GM21390 (cell line): ENCODE measurements around the gene MEX3B.

ENCODE experiments used
- ATAC-seq: cut with Tn5 transposase; IDR thresholded peaks from one replicate; pipeline ENCODE4 v1.9.1; 2021; ENCODE audit not compliant: unreplicated experiment

MEX3B gene

GRCh38 chr15:82045892-82046665, at the start of gene MEX3B:
Gene MEX3B (minus strand): TSS chr15:82046018. CDS start chr15:82045705, 313 bp downstream.
- peak; percentile 70 for ATAC-seq

DNA sequence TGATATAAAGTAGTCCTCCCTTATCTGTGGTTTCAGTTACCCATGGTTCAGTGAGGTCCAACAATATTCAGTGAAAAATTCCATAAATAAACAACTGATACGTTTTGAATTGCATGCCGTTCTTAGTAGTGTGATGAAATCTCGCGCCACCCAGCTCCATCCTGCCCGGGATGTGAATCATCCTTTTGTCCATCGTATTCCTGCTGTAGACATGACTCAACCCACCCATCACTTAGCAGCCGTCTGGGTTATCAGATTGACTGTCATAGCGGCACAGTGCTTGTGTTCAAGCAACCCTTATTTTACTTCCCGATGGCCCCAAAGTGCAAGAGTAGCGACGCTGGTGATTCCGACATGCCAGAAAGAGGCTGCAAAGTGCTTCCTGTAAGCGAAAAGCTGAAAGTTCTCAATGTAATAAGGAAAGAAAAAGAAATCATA, 48.0 kb upstream of the MEX3B start:
- ATAC-seq = no peak

- no peak for ATAC-seq
Measured at GRCh38 chr15:82093325-82093724, 47.5 kb upstream of the MEX3B start.

- ATAC-seq = no peak
Measured at GRCh38 chr15:82091636-82092140, 45.9 kb upstream of the MEX3B start.

DNA sequence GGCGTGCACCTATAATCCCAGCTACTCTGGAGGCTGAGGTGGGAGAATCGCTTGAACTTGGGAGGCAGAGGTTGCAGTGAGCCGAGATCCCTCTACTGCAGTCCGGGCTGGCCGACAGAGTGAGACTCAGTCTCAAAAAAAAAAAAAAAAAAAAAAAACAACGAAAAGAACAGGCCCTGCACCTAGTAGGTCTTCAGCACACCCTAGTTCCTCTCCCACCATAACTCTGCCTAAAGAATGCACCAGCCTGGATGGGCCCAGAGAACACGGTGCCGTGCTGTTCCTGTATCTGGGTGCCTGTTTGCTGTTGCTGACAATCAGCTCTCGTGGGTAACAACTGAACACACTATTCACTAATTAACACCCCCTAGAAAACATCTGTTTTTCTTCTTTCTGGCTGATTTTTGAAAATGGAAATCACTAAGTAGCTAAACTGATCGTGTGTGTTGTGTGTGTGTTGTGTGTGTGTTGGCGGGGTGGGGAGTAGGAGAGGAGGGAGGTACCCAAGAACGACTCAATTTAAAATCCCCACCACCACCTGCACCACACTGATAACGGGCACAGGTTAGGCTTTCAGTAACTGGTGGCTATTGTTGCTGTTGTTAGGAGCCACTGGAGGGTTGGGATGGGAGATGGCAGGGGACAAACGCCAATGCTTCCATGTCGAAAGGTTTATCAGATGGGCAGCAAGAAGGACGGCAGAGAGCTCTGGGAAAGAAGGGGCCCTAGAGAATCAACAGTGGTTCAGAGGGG, 40.6 kb upstream of the MEX3B start:
- no peak for ATAC-seq

- no peak for ATAC-seq
Measured at GRCh38 chr15:82081914-82082762, 36.3 kb upstream of the MEX3B start.

GRCh38 chr15:82080774-82081173, 35.0 kb upstream of the MEX3B start:
- ATAC-seq = no peak

DNA sequence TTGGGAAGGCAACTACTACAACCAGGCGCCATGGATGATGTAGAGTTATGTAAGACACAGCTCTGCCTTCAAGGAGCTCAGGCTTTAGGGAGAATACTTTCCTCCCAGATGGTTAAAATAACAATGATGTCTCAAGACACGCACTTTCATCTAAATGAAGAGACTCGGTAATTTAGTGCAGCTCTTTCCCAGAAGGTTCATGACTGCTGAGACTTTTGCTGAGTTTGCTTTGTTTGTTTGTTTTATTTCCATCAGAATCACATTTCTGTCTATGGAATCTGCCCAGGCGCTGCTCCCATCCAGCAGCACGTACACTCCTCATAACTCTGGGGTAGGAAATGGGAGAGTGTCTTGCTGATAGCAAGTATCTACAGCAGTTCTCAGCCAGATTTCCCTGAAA, 33.9 kb upstream of the MEX3B start:
- ATAC-seq = no peak

DNA sequence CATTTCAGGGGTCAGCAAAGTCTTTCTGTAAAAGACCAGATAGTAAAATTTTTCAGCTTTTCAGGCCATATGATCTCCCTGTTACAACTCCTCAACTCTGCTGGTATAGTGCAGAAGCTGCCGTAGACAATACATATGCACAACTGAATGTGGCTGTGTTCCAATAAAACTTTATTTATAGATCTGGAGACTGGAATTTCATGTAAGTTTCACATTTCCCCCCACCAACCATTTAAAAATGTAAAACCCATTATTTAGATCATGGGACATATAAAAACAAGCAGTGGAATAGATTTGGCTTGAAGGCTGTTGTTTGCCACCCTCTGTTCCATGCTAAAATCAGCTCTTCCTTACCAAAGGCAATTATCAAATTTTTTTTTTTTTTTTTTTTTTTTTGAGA, 28.8 kb upstream of the MEX3B start:
- ATAC-seq = no peak

DNA sequence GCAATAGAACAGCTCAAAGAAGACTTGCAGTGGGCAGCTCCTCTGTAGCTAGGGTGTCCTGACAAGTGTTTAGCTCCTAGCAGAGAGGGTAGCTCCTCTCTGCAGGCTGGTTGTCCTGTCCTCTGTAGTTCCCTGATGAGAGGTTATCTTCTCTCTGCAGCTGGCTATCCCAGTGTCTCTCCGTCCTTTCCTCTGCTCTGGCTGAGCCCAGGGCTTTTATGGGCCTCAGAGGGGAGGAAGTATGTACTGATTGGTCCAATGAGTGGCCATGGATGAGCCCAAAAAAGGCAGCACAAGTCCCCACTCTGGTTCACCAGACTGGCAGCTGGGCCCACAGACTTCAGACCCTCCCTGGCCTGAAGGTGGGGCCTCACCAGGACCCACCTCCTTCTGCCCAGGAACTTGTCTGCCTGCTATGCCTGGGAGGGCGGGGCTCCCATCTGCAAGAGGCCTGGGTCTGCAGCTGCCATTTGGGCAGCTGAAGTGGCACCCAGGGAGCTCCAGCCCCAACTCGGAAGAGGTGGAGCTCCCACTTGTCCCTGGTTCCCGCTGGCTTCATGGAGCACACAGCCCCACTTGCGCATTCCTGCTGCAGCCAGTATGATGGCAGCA, 27.2 kb upstream of the MEX3B start:
- ATAC-seq = no peak

GRCh38 chr15:82066455-82066854, 20.6 kb upstream of the MEX3B start:
- ATAC-seq = no peak

- ATAC-seq = no peak
Measured at GRCh38 chr15:82064824-82065223, 19.0 kb upstream of the MEX3B start.

- ATAC-seq = no peak
Measured at GRCh38 chr15:82062479-82063454, 16.9 kb upstream of the MEX3B start.

DNA sequence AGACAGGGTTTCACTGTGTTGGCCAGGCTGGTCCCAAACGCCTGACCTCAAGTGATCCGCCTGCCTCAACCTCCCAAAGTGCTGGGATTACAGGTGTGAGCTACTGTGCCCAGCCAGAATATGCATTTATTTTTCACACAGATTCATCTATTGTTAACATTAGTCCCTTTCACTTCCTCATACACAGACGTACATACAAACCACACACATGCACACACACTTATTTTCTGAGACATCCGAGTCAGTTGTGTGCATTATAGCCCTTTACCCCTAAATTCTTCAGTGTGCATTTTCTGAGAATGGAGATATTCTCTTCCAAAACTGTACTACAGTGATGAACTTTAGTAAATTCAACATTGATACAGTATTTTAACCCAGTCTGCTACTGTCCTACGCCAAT, 15.0 kb upstream of the MEX3B start:
- no peak for ATAC-seq

- ATAC-seq = no peak
Measured at GRCh38 chr15:82058517-82059204, 12.8 kb upstream of the MEX3B start.

DNA sequence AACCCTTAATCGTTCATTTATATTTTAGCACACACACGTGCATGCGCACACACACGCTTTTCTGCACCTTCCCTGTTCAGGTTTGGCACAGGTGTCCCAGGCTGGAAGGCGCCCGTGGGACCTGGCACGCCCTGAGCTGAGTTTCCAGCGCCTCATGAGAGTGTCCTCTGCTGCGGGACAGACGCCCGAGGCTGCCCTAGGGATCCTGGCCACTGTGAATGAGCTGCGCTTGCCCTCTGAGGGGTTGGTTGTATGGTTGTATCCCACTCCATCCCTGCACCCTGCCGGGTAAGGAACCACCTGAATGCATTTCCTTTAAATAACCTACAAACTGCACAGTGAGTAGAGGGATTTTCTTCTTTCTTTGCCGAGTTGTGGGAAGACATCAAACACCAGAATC, 12.2 kb upstream of the MEX3B start:
- no peak for ATAC-seq

DNA sequence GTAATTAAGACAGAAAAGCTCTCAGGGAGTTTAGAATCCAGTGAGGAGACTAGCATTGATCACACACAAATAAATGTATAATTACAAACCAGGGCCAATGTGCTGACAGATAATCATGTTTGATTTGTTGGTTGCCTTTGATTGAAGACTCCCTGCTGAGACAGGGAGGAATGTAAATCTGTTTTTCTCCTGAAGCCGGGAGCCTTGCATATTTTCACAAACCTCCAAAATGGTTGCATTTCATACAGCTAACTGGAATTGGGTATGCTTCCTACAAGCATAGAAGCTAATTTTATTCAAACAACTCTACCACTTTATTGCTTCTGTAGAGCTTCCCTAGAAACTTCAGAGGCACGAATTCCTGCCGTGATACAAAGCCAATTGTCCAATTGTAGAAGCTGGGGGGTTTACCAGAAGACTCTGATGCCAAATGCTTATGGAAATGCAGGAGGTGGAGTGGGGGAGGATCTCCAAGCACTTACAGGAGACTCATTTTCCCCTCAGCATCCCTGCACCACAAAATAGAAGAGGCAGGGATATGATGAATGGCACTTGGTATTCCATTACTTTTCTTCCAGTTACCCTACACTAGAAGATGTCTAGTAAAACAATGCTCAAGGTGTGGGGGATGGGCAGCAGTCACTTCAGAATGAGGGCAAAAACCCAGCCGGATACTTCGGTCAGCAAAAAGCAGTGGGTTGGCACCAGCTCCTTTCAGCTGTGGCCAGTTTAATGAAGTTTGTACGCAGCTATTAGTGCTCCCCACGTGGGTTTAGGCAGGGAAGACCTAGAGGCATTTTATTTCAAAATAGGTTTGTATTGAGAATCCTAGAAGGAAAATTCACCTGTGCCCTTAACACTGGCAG, 11.4 kb upstream of the MEX3B start:
- no peak for ATAC-seq

DNA sequence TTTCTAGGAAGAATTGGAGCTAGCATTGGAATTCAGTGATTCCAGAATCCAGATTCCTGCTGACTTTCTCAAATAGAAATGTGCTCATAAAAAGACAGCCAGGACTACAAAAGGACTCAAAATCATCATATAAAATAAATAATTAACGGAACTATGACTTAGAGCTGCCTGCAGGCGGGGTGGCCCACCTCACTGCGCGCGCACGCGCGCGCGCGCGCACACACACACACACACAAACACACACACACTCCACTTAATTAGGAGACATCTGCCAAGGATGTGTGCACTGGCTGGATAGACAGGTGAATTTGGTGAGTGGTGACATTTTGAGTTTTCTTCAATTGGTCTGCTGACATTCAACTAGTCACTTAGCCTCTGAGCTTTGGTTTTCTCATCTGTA, 6.9 kb upstream of the MEX3B start:
- ATAC-seq = no peak
